Choroid plexus epithelial cell (primary cell): Measurements from ENCODE around the gene GALNT12.
A peak's percentile ranks its signal among the peaks of the same experiment; 100 is the strongest.

Experiments
- DNase-seq: peaks from one replicate; pipeline ENCODE4 v3.0.0-alpha.2; 2010; ENCODE audit warnings: low read depth
- H3K4me3 ChIP-seq: 2 replicates; pipeline ENCODE4 v1.5.1; 2011; ENCODE audit warnings: low read depth, mild to moderate bottlenecking, control low read depth, low read length, moderate library complexity
- CTCF ChIP-seq: conservative IDR thresholded peaks from 2 replicates; pipeline ENCODE4 v1.5.1; 2011; ENCODE audit warnings: low read depth, mild to moderate bottlenecking, control low read depth, inconsistent platforms, low read length, moderate library complexity

Gene GALNT12

GRCh38 chr9:98854266-98854665 is 46.8 kb downstream of the GALNT12 start:
- H3K4me3 ChIP-seq, result no peak overlapping the region
- TF ChIP-seq CTCF, result no peak
- DNase-seq, result no peak

DNA sequence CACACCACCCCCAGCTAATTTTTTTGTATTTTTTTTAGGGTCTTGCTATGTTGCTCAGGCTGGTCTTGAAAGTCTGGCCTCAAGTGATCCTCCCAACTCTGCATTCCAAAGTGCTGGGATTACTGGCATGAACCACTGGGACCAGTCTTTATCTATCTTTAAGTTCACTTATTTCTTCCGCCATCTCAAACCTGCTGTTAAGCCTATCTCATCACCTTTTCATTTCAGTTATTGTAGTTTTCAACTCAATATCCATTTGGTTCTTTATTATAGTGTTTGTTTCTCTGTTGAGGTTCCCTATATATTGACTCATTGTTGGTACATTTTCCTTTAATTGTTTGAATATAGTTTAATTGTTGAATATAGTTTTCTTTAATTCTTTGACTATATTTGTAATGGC is 48.1 kb downstream of the GALNT12 start:
- no peak for DNase-seq
- no peak overlapping the region for H3K4me3 ChIP-seq
- TF ChIP-seq CTCF, result no peak

DNA sequence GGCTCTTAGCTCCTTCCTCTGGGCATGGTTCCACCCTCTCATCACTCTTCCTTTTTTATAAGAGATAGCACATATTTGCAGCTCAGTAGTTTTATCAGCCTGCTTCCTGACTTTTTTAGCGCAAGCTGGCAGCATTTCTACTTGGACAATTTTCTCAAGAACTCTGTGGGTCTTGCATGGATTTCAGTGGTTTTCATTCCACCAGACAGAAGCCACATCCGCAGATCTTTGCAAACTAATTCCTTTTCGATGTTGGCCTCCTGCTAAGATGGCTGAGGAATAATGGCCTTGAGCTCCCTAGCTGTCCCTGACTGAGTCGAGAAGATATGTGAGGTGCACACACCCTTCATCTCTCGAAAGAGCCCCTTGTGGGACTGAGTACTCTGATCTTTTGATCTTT is 49.5 kb downstream of the GALNT12 start:
- no peak overlapping the region for H3K4me3 ChIP-seq
- TF ChIP-seq CTCF, result no peak
- DNase-seq, result no peak

- no peak for DNase-seq
- no peak for TF ChIP-seq CTCF
Observed at GRCh38 chr9:98859941-98860340, 52.5 kb downstream of the GALNT12 start.

DNA sequence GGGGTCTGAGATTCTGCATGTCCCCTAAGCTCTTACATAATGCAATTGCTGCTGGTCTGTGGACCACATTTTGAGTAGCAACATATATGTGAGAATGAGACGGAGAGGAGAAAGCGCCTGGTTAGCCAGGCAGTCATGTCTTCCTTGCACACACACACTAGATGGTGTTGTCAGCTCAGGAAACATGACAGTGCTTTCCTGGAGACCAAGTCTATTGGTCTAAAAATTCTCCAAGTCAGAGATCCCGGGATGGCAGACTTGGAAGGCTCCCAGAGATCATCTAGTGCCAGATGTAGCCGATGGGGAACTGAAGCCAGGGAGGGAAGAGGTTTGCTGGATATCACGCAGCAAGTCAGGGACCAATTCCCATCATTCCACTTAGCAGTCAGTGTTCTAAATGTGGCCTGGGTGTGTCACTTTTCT is 53.4 kb downstream of the GALNT12 start:
- TF ChIP-seq CTCF, result peak; percentile 76
- H3K4me3 ChIP-seq, result no peak overlapping the region
- DNase-seq, result peak; percentile 91

More at GRCh38 chr9:98859941-98860340, 52.5 kb downstream of the GALNT12 start:
- no peak overlapping the region for H3K4me3 ChIP-seq

- H3K4me3 ChIP-seq, result no peak overlapping the region
- peak; percentile 92 for DNase-seq
- no peak for TF ChIP-seq CTCF
Observed at GRCh38 chr9:98861781-98862504, 54.5 kb downstream of the GALNT12 start.

- no peak for TF ChIP-seq CTCF
- no peak overlapping the region for H3K4me3 ChIP-seq
- DNase-seq, result no peak
Observed at GRCh38 chr9:98862936-98863335, 55.5 kb downstream of the GALNT12 start.
